SKM-1 (cell line): ENCODE data around the gene IFNAR1.
"Not testable (repeated sequence)": the region's sequence is repeated elsewhere in the genome, so short reads cannot be mapped to it uniquely, and the experiment has no call there.

Source experiments
- DNase-seq: peaks from one replicate; lab custom pipeline; 2025; ENCODE audit not compliant: unreplicated experiment; lab: John Stamatoyannopoulos, UW

Gene IFNAR1

DNA sequence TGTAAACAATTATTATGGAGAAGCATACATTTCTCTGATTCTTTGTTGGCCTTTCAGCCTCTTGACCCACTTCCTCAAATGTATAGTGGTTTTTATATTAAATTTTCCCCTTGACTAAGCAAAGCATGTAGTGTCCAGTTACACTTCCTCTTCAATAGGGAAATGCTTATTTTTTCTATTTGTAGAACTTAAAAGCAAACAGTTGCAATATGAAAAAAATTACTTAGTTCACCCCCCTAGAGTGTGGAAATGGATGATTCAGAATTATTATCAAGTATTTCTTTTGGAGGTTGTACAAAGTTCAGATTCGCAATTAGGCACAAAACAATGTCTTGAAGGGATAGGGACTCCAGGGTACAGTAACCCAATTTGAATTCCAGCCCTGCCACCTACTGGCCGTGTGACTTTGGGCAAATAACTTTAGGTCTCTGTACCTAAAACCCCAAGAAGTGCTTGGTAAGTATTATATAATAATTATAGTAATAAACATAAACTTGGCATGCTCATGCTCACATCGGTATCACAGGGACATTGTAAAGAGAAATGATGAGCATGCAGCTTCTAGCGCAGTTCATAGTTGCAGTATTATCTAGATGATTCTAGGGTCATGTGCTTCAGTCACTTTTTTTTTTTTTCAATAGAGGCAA, 49.8 kb downstream of the IFNAR1 start:
- DNase-seq = peak; percentile 94

DNA sequence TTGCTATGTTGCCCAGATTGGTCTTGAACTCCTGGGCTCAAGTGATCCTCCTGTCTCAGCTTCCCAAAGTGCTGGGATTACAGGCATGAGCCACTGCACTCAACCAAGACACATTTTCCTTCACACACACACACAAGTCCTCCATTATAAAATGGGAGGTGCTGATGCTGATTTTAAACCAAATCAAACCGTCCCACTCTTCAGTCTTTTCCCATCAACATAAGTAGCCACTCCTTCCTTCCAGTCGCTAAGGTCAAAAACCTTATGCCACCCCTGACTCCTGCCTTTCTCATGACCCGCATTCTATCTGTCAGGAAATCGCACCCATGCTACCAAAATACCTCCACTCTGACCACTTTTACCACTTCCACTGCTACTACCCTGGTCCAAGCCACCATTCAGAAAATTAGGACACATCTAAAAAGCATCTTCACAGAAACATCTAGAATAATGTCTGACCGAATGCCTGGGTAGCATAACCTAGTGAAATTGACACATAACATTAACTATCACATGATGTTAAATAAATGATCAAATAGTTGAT, 50.4 kb downstream of the IFNAR1 start:
- no peak for DNase-seq

DNA sequence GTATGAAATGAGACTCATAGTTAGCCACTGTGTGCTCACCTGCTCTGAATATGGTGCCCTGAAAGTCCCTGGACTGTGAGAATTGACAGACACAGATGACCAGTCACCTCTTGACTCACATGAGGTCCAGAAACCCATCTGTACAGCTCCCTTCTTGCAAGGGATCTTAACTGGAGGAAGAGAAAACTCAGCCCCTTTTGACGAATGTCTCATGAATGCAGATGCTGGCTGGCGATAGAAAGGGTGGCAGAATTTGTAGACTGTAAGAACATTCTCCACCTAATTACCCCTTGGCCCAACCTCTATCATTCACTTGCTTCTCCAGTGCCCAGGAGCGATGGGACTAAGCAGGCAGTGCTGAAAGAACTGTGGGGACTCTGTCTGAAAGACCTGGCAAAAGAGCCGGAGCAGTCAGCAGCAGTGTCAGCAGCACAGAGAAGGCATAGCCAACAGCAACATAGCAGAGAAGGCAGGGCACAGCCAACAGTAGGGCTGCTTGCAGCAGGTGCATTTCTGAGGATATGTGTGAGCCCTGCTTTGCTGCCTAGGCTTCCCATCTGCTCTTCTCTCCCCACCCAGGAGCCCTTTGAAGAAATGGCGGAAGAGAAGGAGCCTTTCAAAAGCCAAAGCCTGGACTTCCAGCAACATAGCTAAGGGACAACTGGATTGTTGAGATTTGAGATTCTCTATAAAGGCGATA, 52.6 kb downstream of the IFNAR1 start:
- no peak for DNase-seq

GRCh38 chr21:33378081-33378480, 53.3 kb downstream of the IFNAR1 start:
- DNase-seq = no peak

DNA sequence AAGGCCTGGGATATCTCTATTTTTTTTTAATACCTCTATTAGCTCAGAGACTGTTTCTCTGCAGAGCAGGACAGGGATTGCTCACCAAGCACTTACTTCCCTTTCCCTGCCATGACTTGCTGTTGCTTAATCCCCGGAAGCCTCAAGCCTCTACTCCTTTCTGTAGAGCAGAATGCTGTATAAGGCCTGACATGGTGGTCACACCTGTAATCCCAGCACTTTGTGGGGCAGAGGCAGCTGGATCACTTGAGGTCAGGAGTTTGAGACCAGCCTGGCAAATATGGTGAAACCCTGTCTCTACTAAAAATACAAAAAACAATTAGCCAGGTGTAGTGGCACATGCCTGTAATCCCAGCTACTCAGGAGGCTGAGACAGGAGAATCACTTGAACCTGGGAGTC, 55.2 kb downstream of the IFNAR1 start:
- peak; percentile 91 for DNase-seq

DNA sequence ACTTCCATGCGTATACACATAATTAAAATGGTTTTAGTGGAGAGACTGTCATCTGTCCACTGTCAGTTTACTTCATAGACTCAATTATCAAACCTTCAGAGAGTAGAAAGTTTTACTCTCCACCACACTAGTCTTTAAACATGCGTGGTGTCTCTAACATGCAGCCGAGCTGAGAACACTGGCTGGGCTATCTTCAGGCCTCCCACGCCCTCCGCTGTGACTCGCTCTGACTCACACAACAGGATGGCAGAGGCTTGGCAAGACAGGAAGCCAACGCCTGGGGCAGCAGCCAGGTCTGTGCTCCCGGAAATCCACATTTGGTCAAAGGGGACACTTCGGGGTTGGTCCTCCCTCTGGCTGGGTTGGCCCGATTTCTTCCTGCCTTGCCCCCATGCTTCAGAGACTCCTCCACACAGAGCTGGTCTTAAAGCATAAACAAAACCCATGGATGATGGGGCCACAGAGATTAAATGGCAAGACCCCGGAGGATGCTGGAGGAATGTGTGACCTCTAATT, 55.8 kb downstream of the IFNAR1 start:
- peak; percentile 63 for DNase-seq

DNA sequence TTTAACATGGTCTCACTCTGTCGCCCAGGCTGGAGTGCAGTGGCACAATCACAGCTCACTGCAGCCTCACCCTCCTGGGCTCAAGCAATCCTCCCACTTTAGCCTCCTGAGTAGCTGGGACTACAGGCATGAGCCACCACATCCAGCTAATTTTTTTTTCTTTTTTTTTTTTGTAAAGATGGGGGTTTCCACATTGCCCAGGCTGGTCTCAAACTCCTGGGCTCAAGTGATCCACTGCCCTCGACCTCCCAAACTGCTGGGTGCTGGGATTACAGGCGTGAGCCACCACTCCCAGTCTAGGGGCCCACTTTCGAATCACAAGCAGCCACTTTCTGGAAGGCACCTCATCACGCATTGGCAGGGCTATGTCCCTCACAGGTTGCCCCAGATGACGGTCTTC, 56.6 kb downstream of the IFNAR1 start:
- DNase-seq = not testable (repeated sequence)

GRCh38 chr21:33383056-33383888, 58.5 kb downstream of the IFNAR1 start:
- peak; percentile 38 for DNase-seq

- no peak for DNase-seq
These were observed 60.1 kb downstream of the IFNAR1 start for GRCh38 chr21:33384841-33385331.

- no peak for DNase-seq
These were observed 61.5 kb downstream of the IFNAR1 start for GRCh38 chr21:33386222-33386784.

DNA sequence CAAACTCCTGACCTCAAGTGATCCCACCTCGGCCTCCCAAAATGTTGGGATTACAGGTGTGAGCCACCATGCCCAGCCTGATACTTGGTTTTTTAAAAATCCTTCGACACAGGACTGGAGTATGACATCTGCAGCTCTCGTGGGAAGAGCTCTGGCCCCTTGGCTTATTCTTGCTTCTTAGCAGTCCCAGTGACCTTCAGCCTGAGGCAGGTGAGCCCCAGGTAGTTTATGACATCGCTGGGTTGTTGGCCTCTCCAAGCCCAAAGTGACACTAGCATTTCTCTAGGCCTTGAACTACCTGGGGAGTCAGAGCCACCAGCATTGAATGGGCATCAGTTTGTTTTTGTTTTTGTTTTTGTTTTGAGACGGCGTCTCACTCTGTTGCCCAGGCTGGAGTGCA, 62.5 kb downstream of the IFNAR1 start:
- no peak for DNase-seq

GRCh38 chr21:33388188-33388587, 63.4 kb downstream of the IFNAR1 start:
- peak; percentile 68 for DNase-seq

DNA sequence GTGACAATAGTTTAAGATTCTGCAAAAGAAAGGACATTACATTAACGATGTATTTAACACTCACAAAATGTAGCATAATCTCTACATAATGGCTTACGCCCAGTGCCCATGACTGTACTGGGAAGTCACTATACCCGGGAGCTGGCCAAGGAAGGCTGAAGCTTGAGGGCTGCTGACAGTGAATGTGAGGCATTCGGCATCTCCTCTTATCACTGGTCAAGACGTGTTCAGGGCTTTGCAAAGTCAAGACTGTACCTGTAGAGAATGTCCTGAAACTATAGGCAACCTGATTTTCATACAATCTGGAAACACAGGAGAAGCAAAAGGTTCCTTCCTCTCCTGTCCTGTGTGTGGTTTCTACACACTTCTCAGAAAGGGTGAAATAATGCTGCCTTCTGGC, 65.7 kb downstream of the IFNAR1 start:
- DNase-seq = no peak

- DNase-seq = no peak
These were observed 66.9 kb downstream of the IFNAR1 start for GRCh38 chr21:33391656-33392055.

DNA sequence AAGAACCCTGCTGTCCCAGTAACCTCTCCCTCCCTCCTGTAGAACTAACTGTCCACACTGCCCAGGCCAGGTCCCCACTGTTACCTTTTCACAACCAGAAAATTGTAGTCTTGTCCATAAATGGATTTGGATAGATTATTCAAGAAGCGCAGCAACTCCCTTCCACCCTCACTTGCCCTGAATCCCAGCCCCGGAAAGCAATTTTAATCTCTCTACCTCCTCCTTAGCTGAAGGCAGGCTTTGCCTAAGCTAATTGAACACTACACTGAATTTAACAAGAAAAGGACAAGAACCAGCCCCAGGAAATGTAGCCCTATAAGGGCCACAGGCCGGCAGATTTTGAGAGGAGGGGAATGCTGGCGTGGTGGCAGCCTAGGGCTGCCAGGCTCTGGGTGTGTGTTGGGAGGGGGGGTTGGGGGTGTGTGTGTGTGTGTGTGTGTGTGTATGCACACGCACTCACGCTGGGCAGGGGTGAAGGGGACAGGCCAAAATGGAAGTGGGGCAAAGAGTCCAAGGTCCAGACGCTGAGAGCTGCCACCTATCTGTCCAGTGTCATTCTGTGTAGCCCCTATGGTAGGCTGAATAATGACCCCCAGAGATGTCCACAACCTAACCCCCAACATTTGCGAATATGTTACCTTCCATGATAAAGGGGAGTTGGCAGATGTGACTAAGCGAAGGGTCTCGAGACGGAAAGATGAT, 67.7 kb downstream of the IFNAR1 start:
- no peak for DNase-seq

- DNase-seq = no peak
These were observed 68.6 kb downstream of the IFNAR1 start for GRCh38 chr21:33393348-33393747.

GRCh38 chr21:33394260-33394659, 69.5 kb downstream of the IFNAR1 start:
- DNase-seq = peak; percentile 95

DNA sequence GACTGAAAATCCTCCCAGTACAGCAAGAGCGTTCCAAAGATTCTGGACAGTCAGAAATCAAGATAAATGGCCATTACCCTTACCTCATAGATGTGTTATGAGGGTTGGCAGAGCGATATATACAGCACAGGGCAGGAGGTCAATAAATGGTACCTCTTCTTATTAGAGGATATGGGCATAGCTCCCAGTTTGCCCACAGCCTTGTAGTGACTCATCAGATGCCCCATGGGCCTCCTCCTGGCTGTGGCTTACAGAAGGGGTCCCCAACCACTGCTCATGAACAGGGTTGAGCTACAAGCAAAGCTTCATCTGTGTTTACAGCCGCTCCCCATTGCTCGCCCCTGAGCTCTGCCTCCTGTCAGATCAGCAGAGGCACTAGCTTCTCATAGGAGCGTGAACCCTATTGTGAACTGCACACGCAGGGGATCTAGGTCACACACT, 71.1 kb downstream of the IFNAR1 start:
- DNase-seq = no peak

DNA sequence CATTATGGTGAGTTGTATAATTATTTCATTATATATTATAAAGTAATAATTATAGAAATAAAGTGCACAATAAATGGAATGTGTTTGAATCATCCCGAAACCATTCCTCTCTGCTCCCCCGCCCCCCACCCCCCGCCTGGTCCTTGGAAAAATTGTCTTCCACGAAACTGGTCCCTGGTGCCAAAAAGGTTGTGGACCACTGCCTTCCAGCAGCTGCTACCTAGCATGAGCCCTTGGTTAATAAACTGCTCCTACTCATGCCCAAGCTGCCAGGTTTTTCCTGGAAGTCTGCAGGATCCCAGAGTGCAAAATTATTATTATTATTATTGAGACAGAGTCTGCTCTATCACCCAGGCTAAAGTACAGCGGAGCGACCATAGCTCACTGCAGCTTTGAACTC, 71.7 kb downstream of the IFNAR1 start:
- no peak for DNase-seq

GRCh38 chr21:33396951-33397350, 72.2 kb downstream of the IFNAR1 start:
- DNase-seq = no peak
